HG03039 (cell line): ENCODE measurements around the gene MPG.
"Not testable (repeated sequence)": the region's sequence is repeated elsewhere in the genome, so short reads cannot be mapped to it uniquely, and the experiment has no call there.

Experiments
- ATAC-seq: cut with Tn5 transposase; IDR thresholded peaks from one replicate; pipeline ENCODE4 v1.9.1; 2021; ENCODE audit warnings: mild to moderate bottlenecking, moderate library complexity; ENCODE audit not compliant: unreplicated experiment

Gene MPG

GRCh38 chr16:106623-107324 is 28.7 kb downstream of the MPG start:
- no peak for ATAC-seq

DNA sequence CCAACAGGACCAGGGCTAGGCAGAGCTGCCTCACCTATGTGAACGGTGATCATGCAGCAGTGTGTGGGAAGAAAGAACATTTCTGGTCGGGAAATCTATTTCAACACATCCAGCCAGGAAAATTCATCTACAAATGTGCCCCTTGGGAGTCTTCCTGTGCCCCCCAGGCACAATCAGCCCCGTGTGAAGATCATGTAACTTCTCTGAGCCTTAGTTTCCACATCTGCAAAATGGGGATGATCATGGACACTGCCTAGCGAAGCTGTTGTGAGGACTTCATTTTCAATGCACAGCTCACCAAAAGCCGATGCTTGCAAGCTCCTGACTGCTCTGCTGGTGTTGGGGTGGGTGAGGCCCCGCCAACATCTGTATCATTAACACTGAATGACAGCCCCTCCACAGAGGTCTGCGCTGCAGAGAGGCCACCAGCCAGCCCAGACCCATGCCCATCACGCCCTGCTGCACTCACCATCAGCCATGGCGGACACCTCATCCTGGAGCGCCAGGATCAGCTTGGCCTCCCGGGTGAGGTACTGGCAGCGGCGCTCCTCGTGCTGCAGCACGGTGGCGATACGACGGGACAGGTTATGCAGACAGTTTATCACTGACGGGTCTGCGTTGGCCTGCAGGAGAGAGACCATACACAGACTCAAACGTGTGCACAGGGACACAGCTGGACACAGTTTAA is 34.3 kb downstream of the MPG start:
- no peak for ATAC-seq

- no peak for ATAC-seq
Observed at GRCh38 chr16:114327-114726, 36.3 kb downstream of the MPG start.

- no peak for ATAC-seq
Observed at GRCh38 chr16:116015-116414, 38.0 kb downstream of the MPG start.

DNA sequence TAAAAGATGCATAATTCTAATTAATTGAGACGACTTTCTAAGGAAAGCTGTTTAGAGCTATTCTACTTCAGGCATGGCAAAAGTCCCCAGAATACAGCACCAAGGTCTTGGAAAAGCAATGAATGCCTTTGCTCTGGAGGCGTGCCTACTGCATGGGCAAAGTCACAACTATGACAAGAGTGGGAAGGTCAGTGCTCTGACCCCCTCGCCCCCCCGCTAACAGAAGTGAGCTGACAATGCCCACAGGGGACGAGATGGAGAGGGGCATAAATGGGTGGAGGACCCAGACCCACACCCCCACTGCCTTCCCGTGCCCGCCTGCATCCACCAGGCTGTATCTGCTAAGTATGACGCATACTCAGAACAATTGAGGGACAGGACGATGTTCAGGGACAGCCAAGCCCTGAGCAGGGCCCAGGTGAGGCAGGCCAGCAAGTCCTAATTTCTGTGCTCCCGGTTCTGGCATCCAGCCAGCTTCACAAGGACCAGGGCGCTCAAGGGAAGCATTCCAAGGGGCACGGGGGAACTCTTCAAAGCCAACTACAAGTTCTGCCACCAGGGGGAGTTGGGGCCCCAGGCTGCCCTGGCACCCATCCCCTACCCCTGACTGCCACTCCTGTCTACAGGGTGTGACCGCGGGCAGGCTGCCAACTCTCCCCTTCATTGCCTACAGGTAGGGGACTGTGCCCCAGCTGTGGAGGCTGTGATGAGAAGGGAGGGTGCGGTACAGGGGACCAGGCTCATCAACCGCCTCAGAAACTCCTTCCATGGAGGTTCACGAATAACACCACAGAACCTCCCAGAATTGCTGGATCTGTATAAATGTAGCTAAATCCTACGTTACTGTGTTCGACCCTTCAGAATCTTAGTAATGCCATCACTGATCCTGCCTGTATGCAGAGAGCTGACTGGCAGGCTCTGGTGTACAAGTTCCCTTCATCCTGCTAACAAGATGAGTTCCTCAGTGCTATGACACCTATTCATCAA is 39.6 kb downstream of the MPG start:
- no peak for ATAC-seq

- no peak for ATAC-seq
Observed at GRCh38 chr16:118857-119256, 40.8 kb downstream of the MPG start.

DNA sequence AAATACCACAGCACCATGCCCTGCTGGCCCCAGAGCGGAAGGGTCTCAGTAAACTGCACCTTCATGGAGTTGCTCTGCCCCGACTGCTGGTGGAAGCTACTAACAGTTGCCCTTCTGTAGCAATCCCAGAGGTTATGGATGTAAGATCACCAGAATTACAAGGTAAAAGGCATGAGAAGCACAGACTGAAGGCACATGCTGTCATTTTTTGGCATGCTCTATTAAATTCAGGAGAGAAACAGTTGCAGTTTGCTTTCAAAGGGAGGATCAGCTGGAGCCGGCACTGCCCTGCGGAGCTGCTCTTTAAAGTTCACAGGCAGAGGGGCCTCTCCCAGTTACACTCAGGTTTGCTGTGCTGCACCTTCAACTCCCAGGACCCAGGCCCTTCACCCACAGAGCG is 41.3 kb downstream of the MPG start:
- ATAC-seq, result no peak

DNA sequence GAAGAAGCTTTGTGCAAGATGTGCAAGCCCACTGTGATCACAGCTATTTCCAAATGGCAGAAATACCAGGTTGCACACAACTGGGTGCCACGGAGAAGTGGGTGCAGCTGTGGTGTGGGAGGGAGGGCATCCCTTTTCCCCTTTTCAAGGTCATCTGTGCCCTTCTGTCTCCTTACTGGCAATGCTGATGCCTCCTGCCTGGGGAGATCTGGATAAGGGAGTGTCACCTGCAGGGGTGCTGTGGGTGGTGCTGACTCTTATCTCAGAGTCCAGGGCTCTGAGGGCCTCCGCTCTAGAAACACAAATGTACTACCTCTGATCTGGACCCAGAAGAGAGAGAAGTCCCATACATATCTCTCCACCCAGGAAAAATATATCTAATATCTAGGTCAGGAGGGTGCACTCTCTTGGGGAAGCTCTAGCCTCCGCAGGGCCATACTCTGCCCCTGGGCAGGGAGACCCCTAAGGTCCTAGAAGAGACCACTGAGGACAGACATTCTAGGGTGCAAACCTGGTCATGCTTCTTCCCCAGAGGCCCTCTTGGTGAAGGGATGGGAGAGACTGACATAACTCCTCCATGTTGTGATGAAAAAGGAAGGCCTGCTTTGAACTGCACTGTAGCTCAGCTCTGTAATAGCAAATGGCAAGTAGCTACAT is 41.9 kb downstream of the MPG start:
- ATAC-seq, result no peak

GRCh38 chr16:120756-121155 is 42.7 kb downstream of the MPG start:
- no peak for ATAC-seq

- ATAC-seq, result no peak
Observed at GRCh38 chr16:122361-122760, 44.3 kb downstream of the MPG start.

- not testable (repeated sequence) for ATAC-seq
Observed at GRCh38 chr16:123558-124350, 45.7 kb downstream of the MPG start.

DNA sequence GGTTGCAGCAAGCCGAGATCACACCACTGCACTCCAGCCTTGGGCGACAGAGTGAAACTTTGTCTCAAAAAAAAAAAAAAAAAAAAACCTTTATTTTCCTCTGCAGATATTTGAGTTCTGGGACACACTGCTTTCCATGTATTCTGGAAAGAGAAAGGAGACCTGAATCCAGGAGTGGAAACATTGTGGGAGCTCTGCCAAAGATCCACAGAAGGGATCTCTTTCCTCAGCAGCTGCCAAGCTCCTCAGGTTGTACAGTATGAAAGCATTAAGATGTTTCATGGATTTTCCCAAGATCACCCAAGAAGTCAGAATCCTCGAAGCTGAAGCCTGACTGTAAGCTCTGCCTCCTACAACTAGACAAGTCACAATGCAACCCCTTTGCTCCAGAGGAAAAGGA is 47.0 kb downstream of the MPG start:
- ATAC-seq, result no peak

DNA sequence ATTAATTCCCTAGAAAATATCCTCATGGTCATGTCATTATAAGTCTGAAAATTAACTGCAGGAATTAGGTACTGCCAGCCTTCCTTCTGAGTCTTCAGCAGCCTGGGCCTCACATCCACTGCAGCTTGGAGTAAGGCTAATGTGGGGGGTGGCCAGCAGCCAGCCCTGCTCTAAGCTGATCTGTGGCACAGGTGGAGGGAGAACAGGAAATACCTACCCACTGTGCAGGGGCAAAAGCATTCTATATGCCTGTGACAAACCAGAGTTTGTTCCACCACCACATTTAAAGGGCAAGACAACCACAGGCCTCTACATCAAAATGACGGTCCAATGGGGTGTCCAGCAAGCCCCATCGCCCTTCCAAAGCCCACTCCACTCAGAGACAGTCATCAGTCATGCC is 51.0 kb downstream of the MPG start:
- ATAC-seq, result no peak

- no peak for ATAC-seq
Observed at GRCh38 chr16:130533-131173, 52.6 kb downstream of the MPG start.

DNA sequence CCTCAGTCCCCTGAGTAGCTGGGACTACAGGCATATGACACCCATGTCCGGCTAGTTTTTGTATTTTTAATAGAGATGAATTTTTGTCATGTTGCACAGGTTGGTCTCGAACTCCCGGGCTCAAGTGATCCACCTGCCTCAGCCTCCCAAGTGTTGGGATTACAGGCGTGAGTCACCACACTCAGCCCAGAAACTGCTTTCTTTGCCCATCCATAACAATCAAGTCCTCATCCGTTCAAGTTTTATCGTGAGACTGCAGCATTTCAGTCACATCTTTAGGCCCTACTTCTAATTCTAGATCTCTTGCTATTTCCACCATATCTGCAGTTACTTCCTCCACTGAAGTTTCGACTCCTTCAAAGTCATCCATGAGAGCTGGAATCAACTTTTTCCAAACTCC is 54.1 kb downstream of the MPG start:
- no peak for ATAC-seq

GRCh38 chr16:133716-134115 is 55.7 kb downstream of the MPG start:
- ATAC-seq, result no peak
